ENCODE measurements around the gene GLRA1. TPM values are rescaled to one million over a fixed set of nuclear protein-coding genes. Genes with fewer than 3 reads are reported as not detected.

GLRA1 gene
- total RNA-seq, 2 donors from 2014 or later = not detected

GRCh38 chr5:151912360-151912759 is 12.3 kb downstream of the GLRA1 start:
- Histone ChIP-seq H3K27me3 (replicated peaks; ENCODE audit: insufficient read depth) (no peaks in the 10 kb centered on the region), H3K36me3 (no peaks in the 10 kb centered on the region), H3K4me1 (replicated peaks) (no peaks in the 10 kb centered on the region), H3K9me3 (no peaks in the 10 kb centered on the region), H3K4me3 (no peak overlapping the region), H3K27ac (no peak overlapping the region)
- TF ChIP-seq POLR2A (IDR thresholded peaks at IDR 0.05) = no peak
- DNase-seq (ENCODE audit: low spot score) = no peak
- WGBS = 84% methylated on average over 3 of the region's 3 CpGs
- intact Hi-C loops (cut with DNase I) = no loop called here

GRCh38 chr5:151911011-151911410 is 13.6 kb downstream of the GLRA1 start:
- H3K27ac ChIP-seq = no peak overlapping the region
- no peaks in the 10 kb centered on the region for H3K36me3 ChIP-seq
- intact Hi-C loops (cut with DNase I) = no loop called here
- no peaks in the 10 kb centered on the region for H3K27me3 ChIP-seq (replicated peaks; ENCODE audit: insufficient read depth)
- no peaks in the 10 kb centered on the region for H3K4me1 ChIP-seq (replicated peaks)
- DNase-seq (ENCODE audit: low spot score) = no peak
- no peak overlapping the region for H3K4me3 ChIP-seq
- no peaks in the 10 kb centered on the region for H3K9me3 ChIP-seq
- TF ChIP-seq POLR2A (IDR thresholded peaks at IDR 0.05) (no peak), CTCF (IDR thresholded peaks at IDR 0.05) (no peak), POLR2AphosphoS5 (IDR thresholded peaks at IDR 0.05) (no peak)

- Histone ChIP-seq H3K4me3 (no peak overlapping the region), H3K4me1 (replicated peaks) (no peaks in the 10 kb centered on the region), H3K27me3 (replicated peaks; ENCODE audit: insufficient read depth) (no peaks in the 10 kb centered on the region), H3K27ac (no peak overlapping the region), H3K36me3 (no peaks in the 10 kb centered on the region), H3K9me3 (no peaks in the 10 kb centered on the region)
- no peak for DNase-seq (ENCODE audit: low spot score)
- intact Hi-C loops (cut with DNase I) = no loop called here
- TF ChIP-seq POLR2AphosphoS5 (IDR thresholded peaks at IDR 0.05) (no peak), CTCF (IDR thresholded peaks at IDR 0.05) (no peak), POLR2A (IDR thresholded peaks at IDR 0.05) (no peak)
- 51% methylated on average over 1 of the region's 1 CpG for WGBS
These were observed 15.0 kb downstream of the GLRA1 start for GRCh38 chr5:151909628-151910027.

GRCh38 chr5:151906246-151906645 is 18.4 kb downstream of the GLRA1 start:
- no peaks in the 10 kb centered on the region for H3K4me1 ChIP-seq (replicated peaks)
- DNase-seq (ENCODE audit: low spot score) = no peak
- intact Hi-C loops (cut with DNase I) = no loop called here
- TF ChIP-seq CTCF (IDR thresholded peaks at IDR 0.05) (no peak), POLR2A (IDR thresholded peaks at IDR 0.05) (no peak), POLR2AphosphoS5 (IDR thresholded peaks at IDR 0.05) (no peak)
- WGBS = 22% methylated on average over 3 of the region's 3 CpGs
- no peaks in the 10 kb centered on the region for H3K36me3 ChIP-seq
- H3K9me3 ChIP-seq = no peaks in the 10 kb centered on the region
- H3K27ac ChIP-seq = no peak overlapping the region
- H3K4me3 ChIP-seq = no peak overlapping the region
- no peaks in the 10 kb centered on the region for H3K27me3 ChIP-seq (replicated peaks; ENCODE audit: insufficient read depth)

- Histone ChIP-seq H3K4me1 (replicated peaks) (no peaks in the 10 kb centered on the region), H3K27me3 (replicated peaks; ENCODE audit: insufficient read depth) (no peaks in the 10 kb centered on the region), H3K9me3 (no peaks in the 10 kb centered on the region), H3K36me3 (no peaks in the 10 kb centered on the region), H3K4me3 (no peak overlapping the region), H3K27ac (no peak overlapping the region)
- TF ChIP-seq POLR2AphosphoS5 (IDR thresholded peaks at IDR 0.05) (no peak), POLR2A (IDR thresholded peaks at IDR 0.05) (no peak), CTCF (IDR thresholded peaks at IDR 0.05) (no peak)
- no peak for DNase-seq (ENCODE audit: low spot score)
- intact Hi-C loops (cut with DNase I) = no loop called here
- 21% methylated on average over 4 of the region's 4 CpGs for WGBS
These were observed 19.1 kb downstream of the GLRA1 start for GRCh38 chr5:151905557-151905961.

Data from prostate gland (tissue), 2 donors.